Osteoblast (primary cell): ENCODE measurements around the gene ZNF184. TPM values are rescaled to one million over a fixed set of nuclear protein-coding genes. Genes with fewer than 3 reads are reported as not detected.

Experiments used
- DNase-seq: peaks from one replicate; pipeline ENCODE4 v3.0.0; 2011; ENCODE audit warnings: low spot score, mixed read lengths; ENCODE audit not compliant: insufficient read length; ENCODE audit errors: missing footprints
- H2AFZ ChIP-seq: 2 replicates; pipeline ENCODE4 v1.6.0; 2011; ENCODE audit warnings: mild to moderate bottlenecking, low read length
- H3K27ac ChIP-seq: 2 replicates; pipeline ENCODE4 v1.5.1; 2011; ENCODE audit warnings: mild to moderate bottlenecking, low read depth, low read length, moderate library complexity
- H3K27me3 ChIP-seq: 2 replicates; pipeline ENCODE4 v1.6.0; 2012; ENCODE audit warnings: mild to moderate bottlenecking, control low read depth, inconsistent platforms, low read length, moderate library complexity; ENCODE audit not compliant: insufficient read depth
- H3K36me3 ChIP-seq: 2 replicates; pipeline ENCODE4 v1.5.1; 2011; ENCODE audit warnings: mild to moderate bottlenecking, low read length, control low read depth, moderate library complexity; ENCODE audit not compliant: insufficient read depth
- H3K4me1 ChIP-seq: 2 replicates; pipeline ENCODE4 v1.5.1; 2011; ENCODE audit warnings: mild to moderate bottlenecking, low read length, control low read depth, moderate library complexity; ENCODE audit not compliant: insufficient read depth
- H3K4me2 ChIP-seq: 2 replicates; pipeline ENCODE4 v1.6.0; 2011; ENCODE audit warnings: mild to moderate bottlenecking, low read length; ENCODE audit not compliant: insufficient read depth
- H3K4me3 ChIP-seq: fragments of 200-600 bp; sonication (generic); 3 replicates; pipeline ENCODE4 v1.5.1; 2012; ENCODE audit warnings: mild to moderate bottlenecking, low read length, inconsistent platforms; ENCODE audit not compliant: insufficient read depth
- H3K79me2 ChIP-seq: 2 replicates; pipeline ENCODE4 v1.6.0; 2012; ENCODE audit warnings: mild to moderate bottlenecking, low read length, control low read depth, inconsistent platforms; ENCODE audit not compliant: insufficient read depth
- H3K9me3 ChIP-seq: 2 replicates; pipeline ENCODE4 v1.5.1; 2011; ENCODE audit warnings: low read depth, low read length, control low read depth
- H4K20me1 ChIP-seq: 2 replicates; pipeline ENCODE4 v1.6.0; 2012; ENCODE audit warnings: mild to moderate bottlenecking, low read length, control low read depth; ENCODE audit not compliant: insufficient read depth
- CTCF ChIP-seq: IDR thresholded peaks from 2 replicates; pipeline ENCODE4 v1.5.1; 2011; ENCODE audit warnings: mild to moderate bottlenecking, low read depth, low read length, moderate library complexity; ENCODE audit errors: extremely low read depth
- total RNA-seq: library from RNA; depleted of rRNA; stranded (reverse); fragments of >200 nt; gene quantifications from 2 replicates; pipeline ENCODE4 v1.2.3, GENCODE V29; 2012

The ZNF184 gene
- total RNA-seq, 1 donor, result 9.8 TPM

- no peaks in the 10 kb centered on the region for H3K79me2 ChIP-seq
- peak; percentile 48 for DNase-seq
- H3K9me3 ChIP-seq, result peaks cover 2% of the 10 kb centered on the region
- no peak overlapping the region for H3K4me2 ChIP-seq
- no peak for TF ChIP-seq CTCF
- H2AFZ ChIP-seq, result peak overlapping the region; percentile 15
- no peaks in the 10 kb centered on the region for H3K4me1 ChIP-seq
- no peaks in the 10 kb centered on the region for H3K36me3 ChIP-seq
- no peaks in the 10 kb centered on the region for H3K27me3 ChIP-seq
- H4K20me1 ChIP-seq, result no peaks in the 10 kb centered on the region
- H3K27ac ChIP-seq, result no peak overlapping the region
- H3K4me3 ChIP-seq, result peak overlapping the region; percentile 25
Observed at GRCh38 chr6:27422651-27423332, 50.1 kb downstream of the ZNF184 start.

GRCh38 chr6:27419363-27419762 is 53.5 kb downstream of the ZNF184 start:
- no peak for TF ChIP-seq CTCF
- H3K79me2 ChIP-seq, result no peaks in the 10 kb centered on the region

GRCh38 chr6:27415898-27416297 is 57.0 kb downstream of the ZNF184 start:
- Histone ChIP-seq H3K27ac (no peak overlapping the region), H4K20me1 (no peaks in the 10 kb centered on the region), H3K4me1 (no peaks in the 10 kb centered on the region), H2AFZ (no peak overlapping the region), H3K27me3 (no peaks in the 10 kb centered on the region), H3K79me2 (no peaks in the 10 kb centered on the region), H3K9me3 (peaks cover 2% of the 10 kb centered on the region), H3K4me2 (no peak overlapping the region), H3K36me3 (no peaks in the 10 kb centered on the region), H3K4me3 (no peak overlapping the region)
- TF ChIP-seq CTCF, result no peak
- no peak for DNase-seq

More at GRCh38 chr6:27419363-27419762, 53.5 kb downstream of the ZNF184 start:
- H3K4me1 ChIP-seq, result no peaks in the 10 kb centered on the region
- H2AFZ ChIP-seq, result no peak overlapping the region
- no peaks in the 10 kb centered on the region for H4K20me1 ChIP-seq
- no peak overlapping the region for H3K4me2 ChIP-seq
- no peak for DNase-seq
- H3K27me3 ChIP-seq, result no peaks in the 10 kb centered on the region
- no peaks in the 10 kb centered on the region for H3K36me3 ChIP-seq
- H3K9me3 ChIP-seq, result peaks cover 2% of the 10 kb centered on the region
- H3K4me3 ChIP-seq, result no peak overlapping the region
- H3K27ac ChIP-seq, result no peak overlapping the region

- Histone ChIP-seq H3K4me3 (no peak overlapping the region), H3K27me3 (no peaks in the 10 kb centered on the region), H3K4me1 (no peaks in the 10 kb centered on the region), H3K27ac (no peak overlapping the region), H3K36me3 (no peaks in the 10 kb centered on the region), H3K4me2 (no peak overlapping the region), H2AFZ (no peak overlapping the region), H3K9me3 (peaks cover 2% of the 10 kb centered on the region), H4K20me1 (no peaks in the 10 kb centered on the region), H3K79me2 (no peaks in the 10 kb centered on the region)
- no peak for TF ChIP-seq CTCF
- DNase-seq, result no peak
Observed at GRCh38 chr6:27414996-27415395, 57.9 kb downstream of the ZNF184 start.
